ENCODE results near the gene CDH20. TPM values are rescaled to one million over a fixed set of nuclear protein-coding genes. Genes with fewer than 3 reads are reported as not detected.

The CDH20 gene
- total and polyA plus RNA-seq, 2 of the 4 experiments (the other 2 are of a cell fraction): not detected

- Histone ChIP-seq H2BK5ac (ENCODE audit: low read depth, low read length, poor library complexity, severe bottlenecking) (no peak overlapping the region), H2AK5ac (ENCODE audit: low read depth, low read length) (no peak overlapping the region), H3K4me2 (ENCODE audit: low read depth, low read length) (no peak overlapping the region), H2AK9ac (replicated peaks; ENCODE audit: low read depth, low read length, poor library complexity) (no peak overlapping the region), H3K4me3 (ENCODE audit: insufficient read depth, low read depth, low read length) (no peak overlapping the region), H3K23ac (ENCODE audit: low read depth, low read length) (no peak overlapping the region), H2AFZ (replicated peaks; ENCODE audit: low read length, poor library complexity) (no peak overlapping the region), H3K9me1 (ENCODE audit: insufficient read depth, low read length) (0 out of 2 replicates have a peak, but pooled peaks cover 4% of the 10 kb centered on the region), H3K4me1 (ENCODE audit: control insufficient read depth, insufficient read depth, low read length) (no peaks in the 10 kb centered on the region), H3K27ac (ENCODE audit: insufficient read depth, low read length) (no peak overlapping the region), H4K20me1 (ENCODE audit: insufficient read depth, low read length) (no peaks in the 10 kb centered on the region), H3K9me3 (ENCODE audit: control insufficient read depth, insufficient read depth, low read length) (no peaks in the 10 kb centered on the region; the same call in 1 of the 2 replicates), H4K5ac (ENCODE audit: low read depth, low read length) (no peak overlapping the region), H3K9ac (ENCODE audit: low read depth, low read length) (no peak overlapping the region), H4K8ac (ENCODE audit: low read depth in 2 of 2, low read length in 2 of 2) (no peak overlapping the region), H2BK15ac (ENCODE audit: low read depth, low read length) (no peak overlapping the region), H3K79me1 (ENCODE audit: low read depth in 1 of 2, low read length in 2 of 2) (no peaks in the 10 kb centered on the region), H3K56ac (ENCODE audit: extremely low read depth, insufficient read depth, low read length) (no peak overlapping the region), H3K4ac (ENCODE audit: low read depth, low read length) (no peak overlapping the region), H3K14ac (replicated peaks; ENCODE audit: low read depth, low read length) (no peak overlapping the region), H2BK20ac (ENCODE audit: low read depth, low read length) (no peak overlapping the region), H3K27me3 (ENCODE audit: control insufficient read depth, insufficient read depth, low read length) (no peaks in the 10 kb centered on the region), H3K36me3 (ENCODE audit: control insufficient read depth, insufficient read depth, low read length) (no peaks in the 10 kb centered on the region), H3K18ac (ENCODE audit: low read depth, low read length) (no peak overlapping the region), H4K91ac (ENCODE audit: insufficient read depth, low read depth, low read length) (no peak overlapping the region), H2BK120ac (ENCODE audit: low read depth, low read length) (no peak overlapping the region)
- ChIA-PET POLR2A (ENCODE audit: unreplicated experiment) (no interaction called here), CTCF (interaction anchor here (0.6 kb wide), 1 partner anchor 659 kb away, joined by 14 read pairs; no protein-coding TSS in a partner anchor)
- DNase-seq (no peak), ATAC-seq (ENCODE audit: low read depth) (no peak)
- TF ChIP-seq BHLHE40 (IDR thresholded peaks at IDR 0.05; ENCODE audit: low read depth, low read length) (no peak), CHD1 (IDR thresholded peaks at IDR 0.05; ENCODE audit: low read depth, low read length) (no peak)
- TF ChIP-seq, protein P1, sequence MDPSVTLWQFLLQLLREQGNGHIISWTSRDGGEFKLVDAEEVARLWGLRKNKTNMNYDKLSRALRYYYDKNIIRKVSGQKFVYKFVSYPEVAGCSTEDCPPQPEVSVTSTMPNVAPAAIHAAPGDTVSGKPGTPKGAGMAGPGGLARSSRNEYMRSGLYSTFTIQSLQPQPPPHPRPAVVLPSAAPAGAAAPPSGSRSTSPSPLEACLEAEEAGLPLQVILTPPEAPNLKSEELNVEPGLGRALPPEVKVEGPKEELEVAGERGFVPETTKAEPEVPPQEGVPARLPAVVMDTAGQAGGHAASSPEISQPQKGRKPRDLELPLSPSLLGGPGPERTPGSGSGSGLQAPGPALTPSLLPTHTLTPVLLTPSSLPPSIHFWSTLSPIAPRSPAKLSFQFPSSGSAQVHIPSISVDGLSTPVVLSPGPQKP (IDR thresholded peaks at IDR 0.05; ENCODE audit: borderline replicate concordance, low read depth, low read length): no peak
- intact Hi-C loops (cut with micrococcal nuclease) (no loop called here), in situ Hi-C loops (cut with MboI; ENCODE audit: low sequenced_read_pairs) (loop anchor here (5.0 kb wide), 1 partner anchor 577 kb away; no protein-coding TSS in a partner anchor), dilution Hi-C loops (cut with HindIII; ENCODE audit: low sequenced_read_pairs, unreplicated experiment) (no loop called here)
- 81% methylated on average over 4 of the region's 11 CpGs; no CpG with 5 or more reads in 1 of the 2 experiments for WGBS, 2 experiments (ENCODE audit: extremely low coverage in 2 of 2, insufficient read length in 1 of 2)
- no TSS peak for BruUV-seq (replicated peaks)
Measured at GRCh38 chr18:61549889-61550288, 216.7 kb downstream of the CDH20 start.
